ENCODE data around the gene EML4.

GRCh38 chr2:42233976-42234441 is 64.9 kb downstream of the EML4 start:
- no peak for TF ChIP-seq CTCF (IDR thresholded peaks at IDR 0.05; ENCODE audit: low read length)
- no peak for TF ChIP-seq EZH2 (optimal IDR thresholded peaks at IDR 0.05; ENCODE audit: low read depth, low read length)

Measured in MM.1S (cell line).